GM19238 (cell line): ENCODE data around the gene CDC42.

Experiments
- DNase-seq: peaks from one replicate; pipeline ENCODE4 v3.0.0; 2011; ENCODE audit warnings: low spot score; ENCODE audit not compliant: insufficient read length

Gene CDC42

GRCh38 chr1:22074803-22075202 lies 22.3 kb downstream of the CDC42 start:
- no peak for DNase-seq

- no peak for DNase-seq
These were observed 23.2 kb downstream of the CDC42 start for GRCh38 chr1:22075718-22076117.

GRCh38 chr1:22076346-22076745 lies 23.8 kb downstream of the CDC42 start:
- DNase-seq: no peak

GRCh38 chr1:22077728-22078127 lies 25.2 kb downstream of the CDC42 start:
- DNase-seq: no peak

GRCh38 chr1:22078133-22078532 lies 25.6 kb downstream of the CDC42 start:
- DNase-seq: no peak

GRCh38 chr1:22080191-22080590 lies 27.7 kb downstream of the CDC42 start:
- no peak for DNase-seq

- DNase-seq: no peak
These were observed 35.8 kb downstream of the CDC42 start for GRCh38 chr1:22088331-22088730.

GRCh38 chr1:22089134-22089571 lies 36.6 kb downstream of the CDC42 start:
- DNase-seq: no peak

- DNase-seq: no peak
These were observed 37.3 kb downstream of the CDC42 start for GRCh38 chr1:22089787-22090186.

- DNase-seq: no peak
These were observed 38.4 kb downstream of the CDC42 start for GRCh38 chr1:22090867-22091266.

GRCh38 chr1:22092026-22092768 lies 39.7 kb downstream of the CDC42 start:
- peak; percentile 30 for DNase-seq

GRCh38 chr1:22093513-22093912 lies 41.0 kb downstream of the CDC42 start:
- no peak for DNase-seq

- DNase-seq: no peak
These were observed 43.5 kb downstream of the CDC42 start for GRCh38 chr1:22096036-22096435.

GRCh38 chr1:22096463-22096862 lies 44.0 kb downstream of the CDC42 start:
- no peak for DNase-seq

- DNase-seq: no peak
These were observed 46.2 kb downstream of the CDC42 start for GRCh38 chr1:22098752-22099151.

- no peak for DNase-seq
These were observed 47.7 kb downstream of the CDC42 start for GRCh38 chr1:22100168-22100567.

- no peak for DNase-seq
These were observed 48.7 kb downstream of the CDC42 start for GRCh38 chr1:22101199-22101598.

- DNase-seq: no peak
These were observed 49.5 kb downstream of the CDC42 start for GRCh38 chr1:22101995-22102394.

GRCh38 chr1:22102746-22103145 lies 50.2 kb downstream of the CDC42 start:
- DNase-seq: no peak

GRCh38 chr1:22104094-22104493 lies 51.6 kb downstream of the CDC42 start:
- no peak for DNase-seq

- DNase-seq: no peak
These were observed 52.4 kb downstream of the CDC42 start for GRCh38 chr1:22104865-22105437.

GRCh38 chr1:22105611-22106207 lies 53.2 kb downstream of the CDC42 start:
- DNase-seq: peak; percentile 41

- DNase-seq: no peak
These were observed 54.6 kb downstream of the CDC42 start for GRCh38 chr1:22107126-22107525.
